Activated naive CD4-positive, alpha-beta T cell treated with anti-CD3 and anti-CD28 coated beads, Interleukin-2, amount 50 U/mL, for 24 hours (primary cell): Measurements from ENCODE around the gene OR2M3.

ENCODE experiments used
- H3K27ac Mint-ChIP-seq: one replicate; pipeline ENCODE4 v1.8.0; 2021; ENCODE audit warnings: mild to moderate bottlenecking, mixed read lengths
- H3K27me3 Mint-ChIP-seq: one replicate; pipeline ENCODE4 v1.8.0; 2021; ENCODE audit warnings: mixed read lengths
- H3K36me3 Mint-ChIP-seq: one replicate; pipeline ENCODE4 v1.8.0; 2021; ENCODE audit warnings: mixed read lengths
- H3K4me1 Mint-ChIP-seq: one replicate; pipeline ENCODE4 v1.8.0; 2021; ENCODE audit warnings: mixed read lengths
- H3K4me3 Mint-ChIP-seq: one replicate; pipeline ENCODE4 v1.8.0; 2021; ENCODE audit warnings: mild to moderate bottlenecking, mixed read lengths
- H3K9me3 Mint-ChIP-seq: one replicate; pipeline ENCODE4 v1.8.0; 2021; ENCODE audit warnings: mixed read lengths

Gene OR2M3, protein sequence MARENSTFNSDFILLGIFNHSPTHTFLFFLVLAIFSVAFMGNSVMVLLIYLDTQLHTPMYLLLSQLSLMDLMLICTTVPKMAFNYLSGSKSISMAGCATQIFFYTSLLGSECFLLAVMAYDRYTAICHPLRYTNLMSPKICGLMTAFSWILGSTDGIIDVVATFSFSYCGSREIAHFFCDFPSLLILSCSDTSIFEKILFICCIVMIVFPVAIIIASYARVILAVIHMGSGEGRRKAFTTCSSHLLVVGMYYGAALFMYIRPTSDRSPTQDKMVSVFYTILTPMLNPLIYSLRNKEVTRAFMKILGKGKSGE

DNA sequence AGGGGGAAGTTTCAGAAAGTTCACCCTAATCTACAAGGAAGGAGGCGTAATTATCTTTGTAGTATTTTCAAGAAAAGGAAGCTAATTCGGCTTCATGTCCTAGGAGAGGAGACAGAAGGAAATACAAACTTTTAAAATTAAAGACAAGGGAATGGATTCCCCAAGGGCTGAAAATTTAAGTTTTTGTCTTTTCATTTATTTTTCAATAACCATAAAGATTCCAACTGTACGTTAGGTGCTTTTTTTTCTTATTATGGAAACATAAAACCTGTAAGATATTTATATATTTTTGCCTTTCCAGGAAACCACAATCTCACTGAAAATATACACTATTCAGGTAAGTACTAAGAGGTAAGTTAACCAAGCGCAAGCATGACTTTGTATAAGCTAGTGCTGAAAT lies at the start of gene OR2M3:
TSS of gene OR2M3 (plus strand) at position 301 of the 400 bp plus-strand sequence. CDS start 5,803 bp downstream, outside the sequence.
- Mint-ChIP-seq H3K4me1 (no peaks in the 10 kb centered on the region), H3K9me3 (peaks cover 2% of the 10 kb centered on the region), H3K27me3 (no peaks in the 10 kb centered on the region), H3K27ac (no peak within 1 kb of the TSS), H3K36me3 (no peaks in the 10 kb centered on the region), H3K4me3 (no peak within 1 kb of the TSS)

DNA sequence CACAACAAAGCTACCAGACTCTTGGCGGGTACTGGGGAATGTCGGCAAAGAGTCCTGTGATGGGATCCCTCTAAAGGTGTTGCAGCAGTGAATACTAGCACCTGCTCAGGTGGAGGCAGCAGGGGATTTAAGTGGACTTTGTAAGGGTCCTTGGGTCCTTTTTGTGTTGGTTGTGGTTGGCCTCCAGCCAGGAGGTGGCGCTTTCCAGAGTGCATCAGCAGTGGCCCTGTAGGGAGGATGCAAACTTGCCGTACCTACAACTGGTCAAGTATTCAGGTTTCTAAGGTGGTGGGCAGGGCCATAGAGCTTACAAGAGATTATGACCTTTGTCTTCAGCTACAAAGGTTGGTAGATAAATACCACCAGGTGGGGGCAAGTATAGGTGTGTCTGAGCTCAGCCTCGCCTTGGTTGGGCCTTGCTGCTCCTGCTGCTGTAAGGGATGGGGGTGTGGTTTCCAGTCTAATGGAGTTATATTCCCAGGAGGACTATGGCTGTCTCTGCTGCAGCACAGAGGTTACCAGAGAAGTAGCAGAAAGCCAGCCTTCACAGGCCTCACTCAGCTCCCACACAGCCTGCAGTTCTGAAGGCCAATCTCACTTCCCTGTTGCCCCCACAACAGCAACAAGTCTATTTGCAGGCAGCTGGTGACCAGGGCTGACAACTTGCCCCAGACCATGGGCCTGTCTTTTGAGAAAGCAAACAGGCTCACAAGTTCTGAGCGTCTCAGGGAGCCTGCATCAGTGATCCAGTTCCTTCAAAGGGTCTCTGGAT lies 44.8 kb upstream of the OR2M3 start:
- H3K4me1 Mint-ChIP-seq = no peaks in the 10 kb centered on the region
- no peak overlapping the region for H3K27ac Mint-ChIP-seq
- H3K4me3 Mint-ChIP-seq = no peak overlapping the region
- peaks cover 3% of the 10 kb centered on the region for H3K27me3 Mint-ChIP-seq
- H3K9me3 Mint-ChIP-seq = peaks cover 15% of the 10 kb centered on the region
- H3K36me3 Mint-ChIP-seq = no peaks in the 10 kb centered on the region

DNA sequence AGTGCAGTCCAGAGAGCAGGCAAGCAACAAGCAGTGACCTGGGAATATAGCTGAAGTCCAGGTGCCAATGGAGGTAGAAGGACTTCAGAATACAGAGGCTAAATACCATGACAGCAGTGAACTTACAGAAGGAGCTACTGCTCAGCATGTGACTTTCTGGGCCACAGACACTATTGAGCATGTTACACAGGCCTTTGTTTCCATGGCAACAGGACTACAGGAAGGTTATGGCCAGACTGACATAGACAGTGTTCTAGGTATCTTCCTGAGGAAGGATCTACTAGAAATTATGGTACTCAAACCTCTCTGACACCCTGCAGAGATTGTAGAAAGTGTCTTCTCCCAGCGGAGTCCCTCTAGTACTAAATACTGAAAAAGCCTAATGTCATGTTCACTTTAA lies 41.1 kb upstream of the OR2M3 start:
- no peaks in the 10 kb centered on the region for H3K36me3 Mint-ChIP-seq

DNA sequence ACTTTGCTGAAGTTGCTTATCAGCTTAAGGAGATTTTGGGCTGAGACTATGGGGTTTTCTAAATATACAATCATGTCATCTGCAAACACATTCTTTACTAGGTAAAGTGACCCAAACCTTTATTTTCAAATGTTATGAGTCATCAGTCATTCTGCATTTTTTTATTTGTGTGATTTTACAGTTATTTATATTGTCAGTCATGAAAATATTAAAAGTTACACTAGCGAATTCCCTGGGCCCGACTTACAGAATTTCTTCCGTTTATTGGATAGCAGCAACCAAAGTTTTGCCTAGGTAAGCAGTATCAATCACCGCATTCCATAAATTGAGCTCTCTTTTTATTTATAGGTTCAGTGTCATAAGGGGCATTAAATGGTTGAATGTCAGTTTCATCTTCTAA lies 38.3 kb upstream of the OR2M3 start:
- H3K27me3 Mint-ChIP-seq = no peaks in the 10 kb centered on the region
- no peak overlapping the region for H3K4me3 Mint-ChIP-seq
- no peaks in the 10 kb centered on the region for H3K36me3 Mint-ChIP-seq
- H3K4me1 Mint-ChIP-seq = no peaks in the 10 kb centered on the region
- no peaks in the 10 kb centered on the region for H3K9me3 Mint-ChIP-seq
- H3K27ac Mint-ChIP-seq = no peak overlapping the region

More for the DNA sequence above, 41.1 kb upstream of the OR2M3 start:
- Mint-ChIP-seq H3K4me1 (no peaks in the 10 kb centered on the region), H3K27me3 (peaks cover 3% of the 10 kb centered on the region), H3K9me3 (no peaks in the 10 kb centered on the region), H3K27ac (no peak overlapping the region), H3K4me3 (no peak overlapping the region)

DNA sequence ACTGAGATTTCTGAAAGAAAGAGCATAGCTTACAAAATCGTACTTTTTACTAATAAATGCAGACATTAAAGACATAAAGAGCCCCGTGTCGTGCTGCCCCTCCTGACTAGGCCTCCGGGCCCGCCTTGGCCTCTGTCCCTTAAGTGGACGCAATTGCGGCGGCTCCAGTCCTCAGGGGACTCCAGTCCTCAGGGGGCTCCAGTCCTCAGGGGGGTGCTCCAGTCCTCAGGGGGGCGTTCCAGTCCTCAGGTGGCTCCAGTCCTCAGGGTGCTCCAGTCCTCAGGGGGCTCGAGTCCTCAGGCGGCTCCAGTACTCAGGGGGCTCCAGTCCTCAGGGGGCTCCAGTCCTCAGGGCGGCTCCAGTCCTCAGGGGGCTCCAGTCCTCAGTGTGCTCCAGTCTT lies 33.0 kb upstream of the OR2M3 start:
- H3K9me3 Mint-ChIP-seq = no peaks in the 10 kb centered on the region
- no peaks in the 10 kb centered on the region for H3K36me3 Mint-ChIP-seq
- no peak overlapping the region for H3K27ac Mint-ChIP-seq
- no peaks in the 10 kb centered on the region for H3K4me1 Mint-ChIP-seq
- no peaks in the 10 kb centered on the region for H3K27me3 Mint-ChIP-seq
- H3K4me3 Mint-ChIP-seq = no peak overlapping the region

DNA sequence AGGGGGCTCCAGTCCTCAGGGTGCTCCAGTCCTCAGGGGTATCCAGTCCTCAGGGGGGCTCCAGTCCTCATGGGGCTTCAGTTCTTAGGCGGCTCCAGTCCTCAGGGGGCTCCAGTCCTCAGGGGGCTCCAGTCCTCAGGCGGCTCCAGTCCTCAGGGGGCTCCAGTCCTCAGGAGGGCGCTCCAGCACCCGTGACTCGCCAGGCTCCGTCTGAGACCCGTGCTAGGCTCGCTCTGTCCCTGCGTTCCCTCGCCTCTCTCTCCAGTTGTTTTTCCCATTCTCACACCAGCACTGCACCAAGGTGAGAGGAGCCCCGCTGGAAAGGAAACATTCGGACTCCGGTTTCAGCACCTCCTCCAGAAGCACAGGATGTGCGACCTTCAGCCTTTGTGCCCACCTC lies 31.9 kb upstream of the OR2M3 start:
- no peak overlapping the region for H3K4me3 Mint-ChIP-seq

DNA sequence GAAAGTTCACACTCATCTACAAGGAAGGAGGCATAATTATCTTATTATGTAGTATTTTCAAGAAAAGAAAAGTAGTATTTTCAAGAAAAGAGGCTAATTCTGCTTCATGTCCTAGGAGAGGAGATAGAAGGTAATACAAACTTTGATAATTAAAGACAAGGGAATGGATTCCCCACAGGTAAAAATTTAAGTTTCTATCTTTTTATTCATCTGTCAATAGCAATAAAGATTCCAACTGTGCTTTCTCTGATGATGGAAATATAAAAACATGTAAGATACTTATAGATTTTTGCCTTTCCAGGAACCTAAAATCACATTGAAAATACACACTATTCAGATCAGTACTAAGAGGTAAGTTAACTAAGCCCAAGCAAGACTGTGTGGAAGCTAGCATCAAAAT lies 22.5 kb upstream of the OR2M3 start, which contains the start of gene OR2M2:
TSS of gene OR2M2 (plus strand) at position 301 of the 400 bp plus-strand sequence. CDS start 5,165 bp downstream, outside the sequence.
- Mint-ChIP-seq H3K9me3 (no peaks in the 10 kb centered on the region), H3K27me3 (no peaks in the 10 kb centered on the region), H3K27ac (no peak within 1 kb of the TSS), H3K4me1 (no peaks in the 10 kb centered on the region), H3K36me3 (no peaks in the 10 kb centered on the region), H3K4me3 (no peak within 1 kb of the TSS)

More for the DNA sequence above, 31.9 kb upstream of the OR2M3 start:
- no peak overlapping the region for H3K27ac Mint-ChIP-seq
- no peaks in the 10 kb centered on the region for H3K4me1 Mint-ChIP-seq
- no peaks in the 10 kb centered on the region for H3K36me3 Mint-ChIP-seq
- no peaks in the 10 kb centered on the region for H3K9me3 Mint-ChIP-seq
- no peaks in the 10 kb centered on the region for H3K27me3 Mint-ChIP-seq

DNA sequence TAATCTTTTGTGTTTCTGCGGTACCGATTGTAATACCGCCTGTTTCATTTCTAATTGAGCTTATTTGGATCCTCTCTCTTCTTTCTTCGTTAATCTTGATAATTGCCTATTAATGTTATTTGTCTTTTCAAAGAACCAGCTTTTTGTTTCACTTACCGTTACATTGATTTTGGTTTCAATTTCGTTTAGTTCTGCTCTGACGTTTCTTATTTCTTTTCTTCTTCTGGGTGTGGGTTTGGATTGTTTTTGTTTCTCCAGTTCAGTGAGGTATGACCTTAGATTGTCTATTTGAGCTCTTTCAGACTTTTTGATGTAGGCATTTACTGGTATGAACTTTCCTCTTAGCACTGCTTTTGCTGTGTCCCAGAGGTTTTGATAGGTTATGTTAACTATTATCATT lies 13.1 kb upstream of the OR2M3 start:
- Mint-ChIP-seq H3K9me3 (peaks cover 13% of the 10 kb centered on the region), H3K36me3 (no peaks in the 10 kb centered on the region), H3K27ac (no peak overlapping the region), H3K4me3 (no peak overlapping the region), H3K27me3 (peaks cover 4% of the 10 kb centered on the region), H3K4me1 (no peaks in the 10 kb centered on the region)

DNA sequence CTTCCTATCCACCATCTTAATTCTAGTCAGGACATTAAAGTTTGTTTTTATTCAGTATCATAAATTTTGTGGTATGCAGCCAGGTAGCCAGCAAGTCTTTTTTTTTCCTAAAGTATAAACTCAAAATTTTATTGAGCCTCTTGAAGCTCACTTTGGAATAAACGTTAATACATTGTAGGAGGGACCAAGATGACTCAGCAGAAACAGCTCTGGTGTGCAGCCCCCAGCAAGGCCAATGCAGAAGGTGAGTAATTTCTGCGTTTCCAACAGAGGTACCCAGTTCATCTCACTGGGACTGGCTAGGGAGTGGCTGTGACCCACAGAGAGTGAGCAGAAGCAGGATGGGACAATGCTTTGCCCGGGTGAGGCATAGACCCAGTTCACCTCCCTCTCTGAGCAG lies 9.7 kb upstream of the OR2M3 start:
- Mint-ChIP-seq H3K4me1 (no peaks in the 10 kb centered on the region), H3K9me3 (peaks cover 14% of the 10 kb centered on the region), H3K27ac (no peak overlapping the region), H3K27me3 (peaks cover 8% of the 10 kb centered on the region), H3K4me3 (no peak overlapping the region), H3K36me3 (no peaks in the 10 kb centered on the region)

DNA sequence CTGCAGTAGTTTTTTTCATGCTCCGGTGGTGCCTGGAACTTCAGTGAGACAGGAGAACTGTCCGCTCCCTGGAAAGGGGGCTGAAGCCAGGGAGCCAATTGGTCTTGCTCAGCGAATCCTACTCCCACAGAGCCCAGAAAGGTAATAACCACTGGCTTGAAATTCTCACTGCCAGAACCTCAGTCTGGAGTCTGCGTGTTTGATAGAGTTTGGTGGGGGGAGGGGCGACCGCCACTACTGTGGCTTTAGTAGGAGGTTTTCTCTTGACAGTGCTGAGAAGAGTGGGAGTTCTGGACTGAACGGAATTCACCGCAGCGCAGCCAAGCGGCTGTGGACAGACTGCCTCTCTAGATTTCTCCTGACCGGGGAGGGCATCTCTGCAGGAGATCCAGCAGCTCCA lies 8.0 kb upstream of the OR2M3 start:
- no peaks in the 10 kb centered on the region for H3K4me1 Mint-ChIP-seq
- H3K4me3 Mint-ChIP-seq = no peak overlapping the region
- H3K27ac Mint-ChIP-seq = no peak overlapping the region
- H3K36me3 Mint-ChIP-seq = no peaks in the 10 kb centered on the region
- peaks cover 8% of the 10 kb centered on the region for H3K27me3 Mint-ChIP-seq
- peaks cover 14% of the 10 kb centered on the region for H3K9me3 Mint-ChIP-seq

DNA sequence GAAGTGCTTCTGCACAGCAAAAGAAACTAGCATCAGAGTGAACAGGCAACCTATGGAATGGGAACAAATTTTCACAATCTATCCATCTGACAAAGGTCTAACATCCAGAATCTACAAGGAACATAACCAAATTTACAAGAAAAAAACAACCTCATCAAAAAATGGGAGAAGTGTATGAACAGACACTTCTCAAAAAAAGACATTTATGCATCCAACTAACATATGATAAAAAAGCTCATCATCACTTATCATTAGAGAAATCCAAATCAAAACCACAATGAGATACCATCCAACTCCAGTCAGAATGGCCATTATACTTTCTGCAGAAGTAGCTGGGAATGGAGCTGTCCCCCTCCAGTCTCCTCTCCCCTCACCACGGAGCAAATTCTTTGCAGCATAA lies 2.9 kb upstream of the OR2M3 start:
- Mint-ChIP-seq H3K36me3 (no peaks in the 10 kb centered on the region), H3K4me3 (no peak overlapping the region), H3K27me3 (peaks cover 3% of the 10 kb centered on the region), H3K27ac (no peak overlapping the region), H3K9me3 (peaks cover 7% of the 10 kb centered on the region), H3K4me1 (no peaks in the 10 kb centered on the region)

DNA sequence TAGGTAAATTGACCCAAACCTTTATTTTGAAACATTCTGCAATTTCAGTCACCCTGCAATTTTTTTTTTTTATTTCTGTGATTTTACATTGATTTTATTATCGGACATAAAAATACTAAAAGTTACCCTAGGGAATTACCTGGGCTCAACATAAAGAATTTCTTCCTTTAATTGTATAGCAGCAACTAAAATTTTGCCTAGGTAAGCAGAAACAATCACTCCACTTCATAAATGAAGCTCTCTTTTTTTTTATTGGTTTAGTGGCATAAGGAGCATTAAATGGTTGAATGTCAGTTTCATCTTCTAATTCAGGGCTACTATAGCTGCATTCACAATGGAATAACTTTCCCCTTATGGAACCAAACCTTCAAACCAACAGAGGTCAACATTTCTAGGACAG lies 18.8 kb downstream of the OR2M3 start:
- Mint-ChIP-seq H3K4me3 (no peak overlapping the region), H3K36me3 (no peaks in the 10 kb centered on the region), H3K4me1 (no peaks in the 10 kb centered on the region), H3K27me3 (peaks cover 7% of the 10 kb centered on the region), H3K9me3 (no peaks in the 10 kb centered on the region), H3K27ac (no peak overlapping the region)

DNA sequence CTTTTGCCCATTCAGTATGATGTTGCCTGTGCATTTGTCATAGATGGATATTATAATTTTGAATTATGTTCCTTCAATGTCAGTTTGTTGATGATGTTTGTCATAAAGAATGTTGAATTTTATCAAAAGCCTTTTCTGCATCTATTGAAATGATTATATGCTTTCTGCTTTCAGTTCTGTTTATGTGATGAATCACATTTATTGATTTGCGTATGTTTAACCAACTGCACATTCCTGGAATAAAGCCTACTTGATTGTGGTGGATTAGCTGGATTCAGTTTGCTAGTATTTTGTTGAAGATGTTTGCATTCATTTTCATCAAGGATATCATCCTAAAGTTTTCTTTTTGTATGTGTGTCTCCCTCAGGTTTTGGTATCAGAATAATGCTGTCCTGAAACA lies 28.5 kb downstream of the OR2M3 start:
- H3K4me3 Mint-ChIP-seq = no peak overlapping the region
- H3K27ac Mint-ChIP-seq = no peak overlapping the region
- no peaks in the 10 kb centered on the region for H3K36me3 Mint-ChIP-seq
- peaks cover 7% of the 10 kb centered on the region for H3K27me3 Mint-ChIP-seq
- peaks cover 18% of the 10 kb centered on the region for H3K9me3 Mint-ChIP-seq
- no peaks in the 10 kb centered on the region for H3K4me1 Mint-ChIP-seq

DNA sequence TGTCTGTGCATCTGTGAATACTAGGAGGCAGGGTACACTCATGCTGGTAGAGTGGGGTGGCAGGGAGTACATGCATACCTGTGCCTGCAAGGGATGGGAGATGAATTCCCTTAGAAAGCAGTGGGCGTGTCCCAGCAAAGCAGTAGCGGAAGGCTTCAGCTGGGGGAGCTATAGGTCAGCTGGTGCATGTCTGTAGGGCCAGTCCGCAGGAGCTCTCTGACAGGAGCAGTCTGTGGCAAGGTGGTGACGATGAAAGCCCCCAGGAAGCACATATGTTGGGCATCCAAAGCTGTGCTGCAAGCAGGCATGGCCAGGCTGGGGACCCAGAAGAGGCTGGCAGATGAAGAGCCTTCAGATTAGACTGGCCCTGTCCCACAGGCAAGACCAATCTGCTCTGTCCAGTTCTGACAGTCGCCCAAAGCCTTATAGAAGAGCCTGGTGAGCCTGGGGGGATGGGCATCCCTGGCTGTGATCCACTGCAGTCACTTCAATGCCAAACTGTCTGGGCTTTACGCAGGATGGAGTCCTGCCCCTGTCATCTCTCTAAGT lies 32.4 kb downstream of the OR2M3 start:
- Mint-ChIP-seq H3K4me1 (no peaks in the 10 kb centered on the region), H3K27ac (no peak overlapping the region), H3K9me3 (peaks cover 18% of the 10 kb centered on the region), H3K36me3 (no peaks in the 10 kb centered on the region), H3K27me3 (peaks cover 8% of the 10 kb centered on the region), H3K4me3 (no peak overlapping the region)

DNA sequence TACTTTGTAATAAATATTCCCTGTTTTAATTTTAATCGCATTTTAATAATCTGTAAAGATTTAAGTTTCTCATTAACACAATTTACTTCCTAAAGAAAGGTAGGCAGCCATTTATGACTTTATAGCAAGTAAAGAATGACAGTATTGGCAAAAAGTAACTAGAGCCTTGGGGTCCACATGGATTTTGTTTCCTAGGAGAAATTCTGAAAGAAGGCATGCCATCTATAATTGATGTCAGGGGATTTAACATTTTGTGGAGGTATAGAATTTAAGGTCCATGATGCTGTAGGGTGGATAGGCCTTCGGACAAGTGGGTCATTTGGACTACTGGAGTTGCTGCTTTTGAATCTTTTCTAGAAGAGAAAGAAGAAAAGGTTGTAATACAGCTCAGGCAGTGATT lies 34.1 kb downstream of the OR2M3 start, which contains the start of gene OR2M4:
TSS of gene OR2M4 (plus strand) at position 301 of the 400 bp plus-strand sequence. CDS start 7,512 bp downstream, outside the sequence.
- Mint-ChIP-seq H3K27me3 (peaks cover 7% of the 10 kb centered on the region), H3K9me3 (peaks cover 13% of the 10 kb centered on the region), H3K4me3 (no peak within 1 kb of the TSS), H3K27ac (no peak within 1 kb of the TSS), H3K36me3 (no peaks in the 10 kb centered on the region), H3K4me1 (no peaks in the 10 kb centered on the region)

DNA sequence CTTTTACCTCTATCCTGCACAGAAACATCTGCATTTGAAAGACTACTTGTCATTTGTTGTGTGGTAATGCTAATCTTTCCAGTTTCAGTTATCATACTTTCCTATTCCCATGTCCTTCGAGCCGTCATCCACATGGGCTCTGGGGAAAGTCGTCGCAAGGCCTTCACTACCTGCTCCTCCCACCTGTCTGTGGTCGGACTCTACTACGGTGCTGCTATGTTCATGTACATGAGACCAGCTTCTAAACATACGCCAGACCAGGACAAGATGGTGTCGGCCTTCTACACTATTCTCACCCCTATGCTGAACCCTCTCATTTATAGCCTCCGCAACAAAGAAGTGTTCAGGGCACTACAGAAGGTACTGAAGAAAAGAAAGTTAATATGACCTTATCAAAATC lies 42.4 kb downstream of the OR2M3 start:
- Mint-ChIP-seq H3K27me3 (peaks cover 13% of the 10 kb centered on the region), H3K4me1 (peaks cover 3% of the 10 kb centered on the region), H3K9me3 (no peaks in the 10 kb centered on the region), H3K4me3 (no peak overlapping the region), H3K36me3 (no peaks in the 10 kb centered on the region), H3K27ac (no peak overlapping the region)
